DOHH2 (cell line): ENCODE results near the gene EXOC8.
A peak's percentile ranks its signal among the peaks of the same experiment; 100 is the strongest.

ENCODE experiments used
- H3F3A ChIP-seq: fragments of 200-600 bp; sonication (generic), shearing (Covaris generic); 2 replicates; pipeline ENCODE4 v1.6.0; 2016; ENCODE audit warnings: antibody characterized with exemption, mild to moderate bottlenecking; ENCODE audit not compliant: control insufficient read depth, insufficient read depth
- H3K27ac ChIP-seq: fragments of 200-600 bp; sonication (generic); 2 replicates; pipeline ENCODE4 v1.5.1; 2014; ENCODE audit warnings: low read depth, mild to moderate bottlenecking, low read length, moderate library complexity
- H3K27me3 ChIP-seq: fragments of 200-600 bp; sonication (generic); 2 replicates; pipeline ENCODE4 v1.6.1; 2014; ENCODE audit warnings: mild to moderate bottlenecking, low read length, mixed read lengths; ENCODE audit not compliant: control insufficient read depth
- H3K36me3 ChIP-seq: fragments of 200-600 bp; sonication (generic); 2 replicates; pipeline ENCODE4 v1.6.1; 2014; ENCODE audit warnings: mild to moderate bottlenecking, low read length, moderate library complexity, mixed read lengths; ENCODE audit not compliant: control insufficient read depth
- H3K4me1 ChIP-seq: fragments of 200-600 bp; sonication (generic); 2 replicates; pipeline ENCODE4 v1.6.1; 2014; ENCODE audit warnings: mild to moderate bottlenecking, low read length, mixed read lengths; ENCODE audit not compliant: control insufficient read depth
- H3K4me2 ChIP-seq: fragments of 200-600 bp; sonication (generic); 2 replicates; pipeline ENCODE4 v1.6.0; 2014; ENCODE audit warnings: mild to moderate bottlenecking, low read length, moderate library complexity
- H3K4me3 ChIP-seq: fragments of 200-600 bp; sonication (generic); 2 replicates; pipeline ENCODE4 v1.5.1; 2014; ENCODE audit warnings: mild to moderate bottlenecking, low read length, mixed read lengths
- H3K79me2 ChIP-seq: fragments of 200-600 bp; sonication (generic); 2 replicates; pipeline ENCODE4 v1.6.1; 2014; ENCODE audit warnings: mild to moderate bottlenecking, low read length, mixed read lengths; ENCODE audit not compliant: control insufficient read depth
- H3K9me2 ChIP-seq: fragments of 200-600 bp; sonication (generic); replicated peaks from 2 replicates; pipeline ENCODE4 v1.6.1; 2014; ENCODE audit warnings: mild to moderate bottlenecking, low read length, mixed read lengths; ENCODE audit not compliant: control insufficient read depth
- H3K9me3 ChIP-seq: fragments of 200-600 bp; sonication (generic); 2 replicates; pipeline ENCODE4 v1.6.1; 2014; ENCODE audit warnings: antibody characterized with exemption, low read length, mixed read lengths; ENCODE audit not compliant: control insufficient read depth, insufficient read depth
- H4K20me1 ChIP-seq: fragments of 200-600 bp; sonication (generic); 2 replicates; pipeline ENCODE4 v1.6.0; 2014; ENCODE audit warnings: low read depth, mild to moderate bottlenecking, antibody characterized with exemption, low read length, moderate library complexity; ENCODE audit not compliant: control insufficient read depth, insufficient read depth
- CTCF ChIP-seq: fragments of 200-600 bp; sonication (generic); IDR thresholded peaks from one replicate; pipeline ENCODE4 v1.5.1; 2014; ENCODE audit warnings: antibody characterized with exemption, mild to moderate bottlenecking, low read depth, low read length; ENCODE audit not compliant: poor library complexity, severe bottlenecking
- EZH2phosphoT487 ChIP-seq: fragments of 200-600 bp; sonication (generic); IDR thresholded peaks from 2 replicates; pipeline ENCODE4 v1.6.1; 2017; ENCODE audit warnings: borderline replicate concordance, mild to moderate bottlenecking, antibody characterized with exemption, low read length, moderate library complexity, mixed read lengths

EXOC8 gene

DNA sequence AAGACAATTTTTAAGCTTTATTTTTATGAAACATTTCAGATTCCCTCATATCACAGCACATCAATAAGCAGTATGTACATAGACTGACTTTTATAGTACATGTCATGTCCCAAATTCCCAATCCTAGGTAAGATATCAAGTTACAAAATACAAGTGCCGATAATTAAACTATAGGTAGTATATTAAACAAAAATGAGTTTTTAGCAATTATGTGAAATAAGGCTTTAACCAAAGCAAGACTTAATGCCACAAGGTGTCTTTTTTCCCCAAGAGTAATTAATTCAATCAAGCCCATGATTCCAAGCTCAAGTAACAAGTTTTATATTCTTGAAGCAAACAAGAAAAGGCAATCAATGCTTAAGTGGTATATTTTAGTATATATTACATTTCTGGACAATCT lies 4.9 kb downstream of the EXOC8 start:
- H3K4me2 ChIP-seq, result peak overlapping the region; percentile 81
- no peaks in the 10 kb centered on the region for H3K27me3 ChIP-seq
- peaks cover 41% of the 10 kb centered on the region for H3K4me1 ChIP-seq
- H3K27ac ChIP-seq, result no peak overlapping the region
- peaks cover 64% of the 10 kb centered on the region for H3K79me2 ChIP-seq
- TF ChIP-seq EZH2phosphoT487, result no peak
- no peak for TF ChIP-seq CTCF
- H3K4me3 ChIP-seq, result peak overlapping the region; percentile 98
- peaks cover 42% of the 10 kb centered on the region for H3K36me3 ChIP-seq
- peaks cover 23% of the 10 kb centered on the region for H4K20me1 ChIP-seq
- H3F3A ChIP-seq, result no peaks in the 10 kb centered on the region
- H3K9me2 ChIP-seq, result no peaks in the 10 kb centered on the region
- no peaks in the 10 kb centered on the region for H3K9me3 ChIP-seq

DNA sequence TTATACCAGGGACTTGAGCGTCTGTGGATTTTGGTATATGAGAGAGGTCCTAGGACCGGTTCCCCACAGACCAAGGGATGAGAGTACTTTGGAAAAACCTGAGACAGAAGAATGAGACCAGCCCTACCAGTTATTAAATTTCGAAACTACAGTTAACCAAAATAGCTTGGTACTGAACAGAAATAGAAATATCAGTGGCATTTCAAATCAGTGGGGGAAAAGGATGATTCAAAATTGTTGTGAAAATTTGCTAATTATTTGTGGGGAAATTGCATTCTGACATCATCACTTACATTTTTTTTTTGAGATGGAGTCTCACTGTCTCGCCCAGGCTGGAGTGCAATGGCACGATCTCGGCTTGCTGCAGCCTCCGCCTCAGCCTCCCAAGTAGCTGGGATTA lies 8.2 kb downstream of the EXOC8 start:
- peaks cover 19% of the 10 kb centered on the region for H3K4me1 ChIP-seq
- peaks cover 15% of the 10 kb centered on the region for H3K36me3 ChIP-seq
- H3K27me3 ChIP-seq, result no peaks in the 10 kb centered on the region
- peaks cover 32% of the 10 kb centered on the region for H3K79me2 ChIP-seq
- no peak for TF ChIP-seq CTCF
- TF ChIP-seq EZH2phosphoT487, result no peak
- H3F3A ChIP-seq, result no peaks in the 10 kb centered on the region
- H3K4me2 ChIP-seq, result no peak overlapping the region
- H3K9me2 ChIP-seq, result no peaks in the 10 kb centered on the region
- H4K20me1 ChIP-seq, result peaks cover 9% of the 10 kb centered on the region; the same call in 1 of the 2 replicates
- H3K4me3 ChIP-seq, result no peak overlapping the region
- no peak overlapping the region for H3K27ac ChIP-seq
- H3K9me3 ChIP-seq, result no peaks in the 10 kb centered on the region

GRCh38 chr1:231327617-231328016 lies 10.0 kb downstream of the EXOC8 start:
- 0 out of 2 replicates have a peak, but pooled peaks cover under 1% of the 10 kb centered on the region for H3K36me3 ChIP-seq
- no peaks in the 10 kb centered on the region for H3F3A ChIP-seq

More at GRCh38 chr1:231327617-231328016, 10.0 kb downstream of the EXOC8 start:
- H3K9me3 ChIP-seq, result no peaks in the 10 kb centered on the region
- no peaks in the 10 kb centered on the region for H3K9me2 ChIP-seq
- no peak overlapping the region for H3K4me2 ChIP-seq
- no peaks in the 10 kb centered on the region for H4K20me1 ChIP-seq
- no peak overlapping the region for H3K27ac ChIP-seq
- peaks cover under 1% of the 10 kb centered on the region; the same call in 1 of the 2 replicates for H3K4me1 ChIP-seq
- no peaks in the 10 kb centered on the region for H3K27me3 ChIP-seq
- H3K4me3 ChIP-seq, result no peak overlapping the region
- TF ChIP-seq CTCF (no peak), EZH2phosphoT487 (no peak)
- H3K79me2 ChIP-seq, result peaks cover 13% of the 10 kb centered on the region
